BJ (cell line): Measurements from ENCODE around the gene CACNA1C. TPM values are rescaled to one million over a fixed set of nuclear protein-coding genes. Genes with fewer than 3 reads are reported as not detected.

Experiments used
- CTCF ChIA-PET: fragments of 350-600 bp; formaldehyde crosslinking; extraction: SDS; loops from one replicate; lab custom pipeline; 2021; ENCODE audit warnings: antibody characterized with exemption, inconsistent platforms; lab: Yijun Ruan, JAX
- POLR2A ChIA-PET: fragments of 300-600 bp; sonication (Branson Sonifier 250); formaldehyde crosslinking; extraction: SDS; loops from one replicate; lab custom pipeline; 2021; ENCODE audit warnings: antibody characterized with exemption; lab: Charles Lee
- DNase-seq: peaks from one replicate; pipeline ENCODE4 v3.0.0-alpha.2; 2011; ENCODE audit warnings: low read depth
- H3K27me3 ChIP-seq: 2 replicates; pipeline ENCODE4 v1.6.0; 2011; ENCODE audit warnings: low read length; ENCODE audit not compliant: control insufficient read depth, insufficient read depth
- H3K36me3 ChIP-seq: 2 replicates; pipeline ENCODE4 v1.5.1; 2011; ENCODE audit warnings: low read length; ENCODE audit not compliant: control insufficient read depth, insufficient read depth
- H3K4me3 ChIP-seq: 2 replicates; pipeline ENCODE4 v1.5.1; 2011; ENCODE audit warnings: low read depth, mild to moderate bottlenecking, control low read depth, low read length
- polyA plus RNA-seq: library from polyadenylated mRNA; depleted of rRNA; stranded (reverse); fragments of >200 nt; gene quantifications from 2 replicates; pipeline ENCODE4 v1.2.3, GENCODE V29; 2011
- TF ChIP-seq, protein P1 (sequence below): IDR thresholded peaks from 2 replicates; pipeline ENCODE4 v1.5.1; 2011; ENCODE audit warnings: low read depth, mild to moderate bottlenecking, control low read depth, inconsistent platforms, low read length, moderate library complexity; ENCODE audit not compliant: insufficient read depth

The CACNA1C gene
- polyA plus RNA-seq, 1 experiment, result 14.7 TPM

DNA sequence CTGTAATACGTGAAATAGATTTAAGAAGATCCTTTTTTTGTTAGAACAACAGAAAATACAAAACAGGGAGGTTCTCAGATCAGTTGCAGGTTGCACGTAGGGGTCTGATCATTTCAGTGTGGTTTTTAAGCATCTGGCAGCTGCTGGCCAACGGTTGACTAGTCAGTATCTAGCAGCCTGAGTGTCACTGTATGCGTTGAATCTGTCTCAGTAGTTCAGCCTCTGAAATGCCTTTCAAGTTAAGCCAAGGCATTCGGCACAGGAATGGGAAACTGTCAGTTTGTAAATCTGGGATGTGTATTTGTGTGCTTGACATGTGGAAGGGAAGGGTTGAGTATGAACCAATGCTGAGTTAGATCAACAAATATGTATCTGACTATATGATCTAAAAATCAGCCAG is 165.9 kb downstream of the CACNA1C start:
- ChIA-PET POLR2A (no interaction called here), CTCF (no interaction called here)
- Histone ChIP-seq H3K27me3 (no peaks in the 10 kb centered on the region), H3K4me3 (no peak overlapping the region), H3K36me3 (peaks cover 1% of the 10 kb centered on the region)
- no peak for DNase-seq
- TF ChIP-seq, protein P1, sequence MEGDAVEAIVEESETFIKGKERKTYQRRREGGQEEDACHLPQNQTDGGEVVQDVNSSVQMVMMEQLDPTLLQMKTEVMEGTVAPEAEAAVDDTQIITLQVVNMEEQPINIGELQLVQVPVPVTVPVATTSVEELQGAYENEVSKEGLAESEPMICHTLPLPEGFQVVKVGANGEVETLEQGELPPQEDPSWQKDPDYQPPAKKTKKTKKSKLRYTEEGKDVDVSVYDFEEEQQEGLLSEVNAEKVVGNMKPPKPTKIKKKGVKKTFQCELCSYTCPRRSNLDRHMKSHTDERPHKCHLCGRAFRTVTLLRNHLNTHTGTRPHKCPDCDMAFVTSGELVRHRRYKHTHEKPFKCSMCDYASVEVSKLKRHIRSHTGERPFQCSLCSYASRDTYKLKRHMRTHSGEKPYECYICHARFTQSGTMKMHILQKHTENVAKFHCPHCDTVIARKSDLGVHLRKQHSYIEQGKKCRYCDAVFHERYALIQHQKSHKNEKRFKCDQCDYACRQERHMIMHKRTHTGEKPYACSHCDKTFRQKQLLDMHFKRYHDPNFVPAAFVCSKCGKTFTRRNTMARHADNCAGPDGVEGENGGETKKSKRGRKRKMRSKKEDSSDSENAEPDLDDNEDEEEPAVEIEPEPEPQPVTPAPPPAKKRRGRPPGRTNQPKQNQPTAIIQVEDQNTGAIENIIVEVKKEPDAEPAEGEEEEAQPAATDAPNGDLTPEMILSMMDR, result no peak

DNA sequence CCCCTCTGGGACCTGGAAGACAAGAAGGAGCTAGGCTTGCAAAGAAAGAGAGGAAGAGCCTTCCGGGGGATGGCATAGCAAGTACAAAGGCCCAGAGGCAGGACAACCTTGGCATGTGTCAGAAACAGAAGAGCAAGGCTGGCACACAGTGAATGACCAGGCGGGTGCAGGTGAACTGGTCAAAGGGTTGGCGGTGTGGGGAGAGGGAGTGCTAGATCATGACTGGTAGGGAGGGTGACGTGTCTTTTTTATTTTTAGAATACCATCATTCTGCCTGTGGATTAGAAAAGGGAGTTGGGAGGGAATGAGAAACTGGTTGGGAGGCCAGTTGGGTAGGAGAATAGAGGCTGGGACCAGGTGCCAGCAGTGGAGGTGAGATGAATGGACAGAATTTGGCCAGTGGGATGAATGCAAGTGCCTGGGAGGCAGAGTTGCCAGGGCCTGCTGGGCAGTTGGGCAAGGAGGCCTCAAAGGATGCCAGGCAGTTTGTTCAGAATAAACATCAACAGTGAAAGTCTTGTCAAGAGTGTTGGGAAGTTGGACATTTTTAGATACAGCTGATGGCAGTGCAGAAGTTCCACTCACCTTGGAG is 168.3 kb downstream of the CACNA1C start:
- TF ChIP-seq, protein P1, result no peak
- H3K36me3 ChIP-seq, result no peaks in the 10 kb centered on the region
- H3K4me3 ChIP-seq, result no peak overlapping the region
- POLR2A ChIA-PET, result no interaction called here
- CTCF ChIA-PET, result no interaction called here
- DNase-seq, result no peak
- H3K27me3 ChIP-seq, result no peaks in the 10 kb centered on the region

DNA sequence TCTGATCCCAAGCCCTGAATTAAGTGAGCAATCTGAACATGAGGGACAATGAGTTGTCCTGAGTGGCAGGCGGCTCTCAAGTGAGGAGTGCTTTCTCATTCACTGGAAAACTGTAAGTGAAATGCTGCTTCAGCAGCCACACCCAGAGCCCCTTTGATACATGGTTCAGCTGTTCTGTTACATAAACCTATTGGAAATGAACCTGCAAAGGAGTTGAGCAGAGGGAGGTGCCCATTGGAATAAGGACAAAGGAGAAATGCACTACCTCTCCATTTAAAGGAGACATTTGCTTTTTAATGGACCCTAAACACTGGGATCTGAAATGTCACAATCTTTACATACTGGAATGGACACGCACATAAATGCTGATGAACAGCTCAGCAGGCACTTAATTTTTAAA is 169.9 kb downstream of the CACNA1C start:
- TF ChIP-seq, protein P1, result no peak
- H3K27me3 ChIP-seq, result no peaks in the 10 kb centered on the region
- no peak for DNase-seq
- POLR2A ChIA-PET, result no interaction called here
- CTCF ChIA-PET, result interaction anchor here (0.7 to 1.4 kb wide), 2 partner anchors 10 to 61 kb away, joined by 3 to 5 read pairs; no protein-coding TSS in a partner anchor
- H3K4me3 ChIP-seq, result no peak overlapping the region
- no peaks in the 10 kb centered on the region for H3K36me3 ChIP-seq

DNA sequence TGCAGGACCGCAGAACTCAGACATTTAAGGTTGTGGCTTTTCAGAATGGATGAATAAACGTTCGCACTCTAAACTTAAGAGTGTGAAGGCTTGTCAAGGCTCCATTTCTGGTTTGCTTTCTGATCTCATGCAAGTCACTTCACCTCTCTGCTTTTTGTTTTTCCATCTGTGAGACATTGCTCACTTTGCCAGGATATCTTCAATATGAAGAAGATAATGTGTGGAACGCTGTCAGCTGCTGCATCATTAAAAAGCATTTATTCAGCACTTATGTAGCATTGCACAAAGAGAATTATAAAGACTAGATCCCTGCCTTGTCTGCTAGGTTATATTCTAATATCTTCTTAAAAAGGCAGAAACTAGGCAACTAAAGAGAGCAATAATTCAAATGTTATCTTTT is 172.2 kb downstream of the CACNA1C start:
- Histone ChIP-seq H3K27me3 (no peaks in the 10 kb centered on the region), H3K36me3 (no peaks in the 10 kb centered on the region; the same call in 1 of the 2 replicates), H3K4me3 (no peak overlapping the region)
- no peak for DNase-seq
- CTCF ChIA-PET, result no interaction called here
- POLR2A ChIA-PET, result no interaction called here
- TF ChIP-seq, protein P1, result no peak

DNA sequence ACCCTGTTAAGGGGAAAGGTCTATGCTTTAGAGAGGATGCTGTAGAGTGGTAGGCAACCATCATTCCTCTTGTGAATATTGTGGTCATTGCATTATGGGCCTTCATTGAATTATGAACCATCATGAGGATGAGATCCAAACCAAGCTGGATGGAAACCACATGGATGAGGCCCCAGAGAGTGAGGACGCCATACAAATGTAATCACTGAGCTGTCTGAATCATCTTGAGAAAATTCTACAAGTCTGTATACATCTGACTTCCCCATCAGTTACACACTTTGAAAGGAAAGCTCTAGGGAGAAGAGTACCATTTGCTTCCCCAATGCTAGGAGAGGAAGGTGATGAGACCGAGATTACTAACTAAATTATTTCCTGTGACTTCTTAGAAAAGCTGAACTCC is 172.9 kb downstream of the CACNA1C start:
- TF ChIP-seq, protein P1, result no peak
- no peak overlapping the region for H3K4me3 ChIP-seq
- ChIA-PET POLR2A (no interaction called here), CTCF (no interaction called here)
- H3K27me3 ChIP-seq, result no peaks in the 10 kb centered on the region
- DNase-seq, result no peak
- no peaks in the 10 kb centered on the region; the same call in 1 of the 2 replicates for H3K36me3 ChIP-seq
